Measurements from ENCODE around the gene CRBN. TPM values are rescaled to one million over a fixed set of nuclear protein-coding genes. Genes with fewer than 3 reads are reported as not detected.

Gene CRBN
- total RNA-seq, 1 donor from 2014 or later, result 114 TPM

- H3K4me1 ChIP-seq, result peaks cover 0 to 1% of the 10 kb centered on the region in 2 donors
- peaks cover 44 to 72% of the 10 kb centered on the region in 2 donors for H3K36me3 ChIP-seq
- no peaks in the 10 kb centered on the region for H3K27me3 ChIP-seq
- TF ChIP-seq CTCF (IDR thresholded peaks at IDR 0.05), result no peak
- intact Hi-C loops (cut with DNase I), result no loop called here
- H3K9me3 ChIP-seq, result no peaks in the 10 kb centered on the region
- peak overlapping the region; percentile 3 to 15 for H3K4me3 ChIP-seq
- H3K27ac ChIP-seq, result peak overlapping the region; percentile 44 to 55
- no peak for DNase-seq (ENCODE audit: low spot score in 2 of 2)
These were observed 6.9 kb downstream of the CRBN start for GRCh38 chr3:3172627-3173026.

- no peak for DNase-seq (ENCODE audit: low spot score in 2 of 2)
- peak in 2 of 3 experiments; percentile 4 to 24 for TF ChIP-seq CTCF (IDR thresholded peaks at IDR 0.05)
- no peaks in the 10 kb centered on the region for H3K9me3 ChIP-seq
- H3K36me3 ChIP-seq, result peaks cover 56 to 87% of the 10 kb centered on the region in 2 donors
- intact Hi-C loops (cut with DNase I), result no loop called here
- no peak overlapping the region for H3K4me3 ChIP-seq
- H3K4me1 ChIP-seq, result no peaks in the 10 kb centered on the region
- no peaks in the 10 kb centered on the region for H3K27me3 ChIP-seq
- H3K27ac ChIP-seq, result no peak overlapping the region
These were observed 8.5 kb downstream of the CRBN start for GRCh38 chr3:3170998-3171397.

- DNase-seq (ENCODE audit: low spot score in 2 of 2), result no peak
- H3K36me3 ChIP-seq, result peaks cover 50 to 81% of the 10 kb centered on the region in 2 donors
- TF ChIP-seq CTCF (IDR thresholded peaks at IDR 0.05), result no peak
- no peaks in the 10 kb centered on the region for H3K27me3 ChIP-seq
- H3K9me3 ChIP-seq, result no peaks in the 10 kb centered on the region
- no peak overlapping the region for H3K4me3 ChIP-seq
- no peak overlapping the region for H3K27ac ChIP-seq
- intact Hi-C loops (cut with DNase I), result no loop called here
- no peaks in the 10 kb centered on the region for H3K4me1 ChIP-seq
These were observed 13.8 kb downstream of the CRBN start for GRCh38 chr3:3165650-3166049.

- TF ChIP-seq CTCF (IDR thresholded peaks at IDR 0.05), result no peak
- no peak for DNase-seq (ENCODE audit: low spot score in 2 of 2)
- peaks cover 0 to 4% of the 10 kb centered on the region in 2 donors for H3K4me1 ChIP-seq
- intact Hi-C loops (cut with DNase I), result no loop called here
- H3K4me3 ChIP-seq, result no peak overlapping the region
- no peaks in the 10 kb centered on the region for H3K9me3 ChIP-seq
- no peaks in the 10 kb centered on the region for H3K27me3 ChIP-seq
- no peak overlapping the region for H3K27ac ChIP-seq
- H3K36me3 ChIP-seq, result peaks cover 47 to 77% of the 10 kb centered on the region in 2 donors
These were observed 14.2 kb downstream of the CRBN start for GRCh38 chr3:3165241-3165640.

GRCh38 chr3:3160826-3161225, 18.7 kb downstream of the CRBN start:
- Histone ChIP-seq H3K36me3 (peaks cover 34 to 56% of the 10 kb centered on the region in 2 donors), H3K9me3 (no peaks in the 10 kb centered on the region), H3K4me3 (no peak overlapping the region), H3K27me3 (no peaks in the 10 kb centered on the region), H3K27ac (peak overlapping the region; percentile 42 to 46), H3K4me1 (peaks cover 0 to 4% of the 10 kb centered on the region in 2 donors)
- no peak for DNase-seq (ENCODE audit: low spot score in 2 of 2)
- no peak for TF ChIP-seq CTCF (IDR thresholded peaks at IDR 0.05)
- intact Hi-C loops (cut with DNase I), result no loop called here

- Histone ChIP-seq H3K27ac (no peak overlapping the region), H3K4me3 (no peak overlapping the region), H3K4me1 (peaks cover 0 to 4% of the 10 kb centered on the region in 2 donors), H3K9me3 (no peaks in the 10 kb centered on the region), H3K27me3 (no peaks in the 10 kb centered on the region), H3K36me3 (peaks cover 47 to 56% of the 10 kb centered on the region in 2 donors)
- DNase-seq (ENCODE audit: low spot score in 2 of 2), result no peak
- intact Hi-C loops (cut with DNase I), result no loop called here
- TF ChIP-seq CTCF (IDR thresholded peaks at IDR 0.05), result no peak
These were observed 22.0 kb downstream of the CRBN start for GRCh38 chr3:3157484-3157883.
